Panc1 (cell line): ENCODE data around the gene DOCK4.

Experiments used
- POLR2AphosphoS5 ChIP-seq: IDR thresholded peaks from 2 replicates; pipeline ENCODE4 v1.6.1; 2012; ENCODE audit warnings: mild to moderate bottlenecking, low read depth, low read length, moderate library complexity
- SIN3A ChIP-seq: IDR thresholded peaks from 2 replicates; pipeline ENCODE4 v1.6.1; 2012; ENCODE audit warnings: low read depth, mild to moderate bottlenecking, low read length, moderate library complexity, borderline replicate concordance; ENCODE audit not compliant: insufficient read depth
- TCF7L2 ChIP-seq: IDR thresholded peaks from 2 replicates; pipeline ENCODE4 v1.6.1; 2011; ENCODE audit warnings: mild to moderate bottlenecking, low read depth, low read length, inconsistent platforms
- TF ChIP-seq, protein P1 (sequence below): fragments of 450-650 bp; IDR thresholded peaks from 2 replicates; pipeline ENCODE4 v1.5.1; 2017; ENCODE audit warnings: mild to moderate bottlenecking
- TF ChIP-seq, protein P2 (sequence below), 2 experiments: IDR thresholded peaks; 2 replicates each; pipeline ENCODE4 v1.6.1; 2011 to 2012; ENCODE audit warnings: low read depth in 2 of 2, control low read depth in 1 of 2, low read length in 1 of 2, mild to moderate bottlenecking in 1 of 2, moderate library complexity in 1 of 2; ENCODE audit not compliant: insufficient read depth in 1 of 2

DNA sequence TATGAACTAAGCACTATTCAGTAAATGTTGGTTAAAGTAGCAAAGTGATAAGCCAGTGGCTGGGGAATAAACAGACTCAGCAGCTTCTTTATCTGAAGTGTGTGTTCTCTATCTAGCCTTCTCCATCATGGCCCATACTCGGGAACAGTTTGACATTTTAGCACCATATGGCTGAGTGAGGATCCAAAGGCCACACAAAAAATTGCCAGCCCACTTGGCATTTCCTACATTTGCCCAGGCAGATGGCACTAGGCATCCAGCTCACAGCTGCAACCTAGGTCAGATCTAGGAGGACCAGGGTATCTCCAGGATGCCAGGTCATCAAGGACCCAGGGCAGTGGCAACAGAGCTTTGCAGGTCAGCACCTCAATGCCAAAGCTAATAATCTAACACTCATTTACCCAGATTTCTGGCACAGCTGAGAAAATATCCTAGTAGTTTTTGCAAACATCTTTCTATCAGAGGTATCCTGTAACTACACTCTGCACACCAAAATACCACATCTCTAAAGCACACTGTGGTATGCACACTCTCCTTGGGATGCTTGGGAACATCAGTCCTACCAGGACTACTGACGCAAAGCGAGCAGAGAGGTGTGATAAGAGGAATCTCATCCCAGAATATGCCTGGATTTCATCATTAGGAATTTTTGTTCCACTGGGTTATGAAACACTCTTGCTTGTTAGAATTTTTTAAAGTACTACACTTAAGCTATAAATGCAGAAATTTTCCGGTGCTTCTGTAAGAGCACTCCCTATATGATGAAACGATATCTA, 61.7 kb downstream of the DOCK4 start:
- TF ChIP-seq, protein P1, sequence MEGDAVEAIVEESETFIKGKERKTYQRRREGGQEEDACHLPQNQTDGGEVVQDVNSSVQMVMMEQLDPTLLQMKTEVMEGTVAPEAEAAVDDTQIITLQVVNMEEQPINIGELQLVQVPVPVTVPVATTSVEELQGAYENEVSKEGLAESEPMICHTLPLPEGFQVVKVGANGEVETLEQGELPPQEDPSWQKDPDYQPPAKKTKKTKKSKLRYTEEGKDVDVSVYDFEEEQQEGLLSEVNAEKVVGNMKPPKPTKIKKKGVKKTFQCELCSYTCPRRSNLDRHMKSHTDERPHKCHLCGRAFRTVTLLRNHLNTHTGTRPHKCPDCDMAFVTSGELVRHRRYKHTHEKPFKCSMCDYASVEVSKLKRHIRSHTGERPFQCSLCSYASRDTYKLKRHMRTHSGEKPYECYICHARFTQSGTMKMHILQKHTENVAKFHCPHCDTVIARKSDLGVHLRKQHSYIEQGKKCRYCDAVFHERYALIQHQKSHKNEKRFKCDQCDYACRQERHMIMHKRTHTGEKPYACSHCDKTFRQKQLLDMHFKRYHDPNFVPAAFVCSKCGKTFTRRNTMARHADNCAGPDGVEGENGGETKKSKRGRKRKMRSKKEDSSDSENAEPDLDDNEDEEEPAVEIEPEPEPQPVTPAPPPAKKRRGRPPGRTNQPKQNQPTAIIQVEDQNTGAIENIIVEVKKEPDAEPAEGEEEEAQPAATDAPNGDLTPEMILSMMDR: no peak
- no peak for TF ChIP-seq SIN3A
- no peak for TF ChIP-seq POLR2AphosphoS5
- TF ChIP-seq, protein P2, sequence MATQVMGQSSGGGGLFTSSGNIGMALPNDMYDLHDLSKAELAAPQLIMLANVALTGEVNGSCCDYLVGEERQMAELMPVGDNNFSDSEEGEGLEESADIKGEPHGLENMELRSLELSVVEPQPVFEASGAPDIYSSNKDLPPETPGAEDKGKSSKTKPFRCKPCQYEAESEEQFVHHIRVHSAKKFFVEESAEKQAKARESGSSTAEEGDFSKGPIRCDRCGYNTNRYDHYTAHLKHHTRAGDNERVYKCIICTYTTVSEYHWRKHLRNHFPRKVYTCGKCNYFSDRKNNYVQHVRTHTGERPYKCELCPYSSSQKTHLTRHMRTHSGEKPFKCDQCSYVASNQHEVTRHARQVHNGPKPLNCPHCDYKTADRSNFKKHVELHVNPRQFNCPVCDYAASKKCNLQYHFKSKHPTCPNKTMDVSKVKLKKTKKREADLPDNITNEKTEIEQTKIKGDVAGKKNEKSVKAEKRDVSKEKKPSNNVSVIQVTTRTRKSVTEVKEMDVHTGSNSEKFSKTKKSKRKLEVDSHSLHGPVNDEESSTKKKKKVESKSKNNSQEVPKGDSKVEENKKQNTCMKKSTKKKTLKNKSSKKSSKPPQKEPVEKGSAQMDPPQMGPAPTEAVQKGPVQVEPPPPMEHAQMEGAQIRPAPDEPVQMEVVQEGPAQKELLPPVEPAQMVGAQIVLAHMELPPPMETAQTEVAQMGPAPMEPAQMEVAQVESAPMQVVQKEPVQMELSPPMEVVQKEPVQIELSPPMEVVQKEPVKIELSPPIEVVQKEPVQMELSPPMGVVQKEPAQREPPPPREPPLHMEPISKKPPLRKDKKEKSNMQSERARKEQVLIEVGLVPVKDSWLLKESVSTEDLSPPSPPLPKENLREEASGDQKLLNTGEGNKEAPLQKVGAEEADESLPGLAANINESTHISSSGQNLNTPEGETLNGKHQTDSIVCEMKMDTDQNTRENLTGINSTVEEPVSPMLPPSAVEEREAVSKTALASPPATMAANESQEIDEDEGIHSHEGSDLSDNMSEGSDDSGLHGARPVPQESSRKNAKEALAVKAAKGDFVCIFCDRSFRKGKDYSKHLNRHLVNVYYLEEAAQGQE (IDR thresholded peaks at IDR 0.05; ENCODE audit: insufficient read depth in 1 of 2, low read depth in 2 of 2, low read length in 1 of 2): no peak
- no peak for TF ChIP-seq TCF7L2
